H1 (cell line): Measurements from ENCODE around the gene CASZ1. TPM values are rescaled to one million over a fixed set of nuclear protein-coding genes. Genes with fewer than 3 reads are reported as not detected.

Source experiments
- CTCF ChIA-PET: fragments of 300-600 bp; sonication (Branson Sonifier 250); formaldehyde crosslinking; loops from one replicate; lab custom pipeline; 2021; ENCODE audit not compliant: partially characterized antibody; lab: Charles Lee
- POLR2A ChIA-PET: fragments of 300-600 bp; sonication (Branson Sonifier 250); formaldehyde crosslinking; loops from one replicate; lab custom pipeline; 2021; ENCODE audit warnings: inconsistent platforms; ENCODE audit not compliant: partially characterized antibody; lab: Charles Lee
- DNase-seq, 2 experiments: peaks; one replicate each; pipeline versions ENCODE4 v3.0.0 to v3.0.0-alpha.2; 2010 to 2022; ENCODE audit warnings: low spot score in 2 of 2, low read depth in 1 of 2, mixed read lengths in 1 of 2
- FAIRE-seq: peaks from 2 replicates; lab custom pipeline; 2011; peaks lifted over from hg19 to GRCh38; lab: Jason Lieb, UNC
- H2AFZ ChIP-seq: 2 replicates; pipeline ENCODE4 v1.8.1; 2012; ENCODE audit warnings: low read length, inconsistent platforms
- H2AK5ac ChIP-seq: 2 replicates; pipeline ENCODE4 v1.6.1; 2013; ENCODE audit warnings: low read depth, low read length
- H2BK120ac ChIP-seq: replicated peaks from 2 replicates; pipeline ENCODE3; 2013; ENCODE audit warnings: low read depth, low read length, inconsistent platforms
- H2BK12ac ChIP-seq: 2 replicates; pipeline ENCODE4 v1.6.1; 2013; ENCODE audit warnings: low read depth, low read length
- H2BK15ac ChIP-seq: 2 replicates; pipeline ENCODE4 v1.6.1; 2013; ENCODE audit warnings: low read length
- H2BK20ac ChIP-seq: 2 replicates; pipeline ENCODE4 v1.6.1; 2013; ENCODE audit warnings: low read length
- H2BK5ac ChIP-seq: 2 replicates; pipeline ENCODE4 v1.6.1; 2013; ENCODE audit warnings: low read depth, low read length
- H3K14ac ChIP-seq: 2 replicates; pipeline ENCODE4 v1.6.1; 2013; ENCODE audit warnings: inconsistent platforms; ENCODE audit not compliant: insufficient read length
- H3K18ac ChIP-seq: 2 replicates; pipeline ENCODE4 v1.6.1; 2013; ENCODE audit warnings: low read length; ENCODE audit errors: extremely low read depth
- H3K23ac ChIP-seq: 2 replicates; pipeline ENCODE4 v1.6.1; 2013; ENCODE audit warnings: inconsistent platforms; ENCODE audit not compliant: insufficient read length
- H3K23me2 ChIP-seq: 2 replicates; pipeline ENCODE4 v1.6.1; 2013; ENCODE audit warnings: low read depth, low read length
- H3K27ac ChIP-seq: 2 replicates; pipeline ENCODE4 v1.6.1; 2011; ENCODE audit warnings: low read depth, low read length, inconsistent platforms
- H3K27me3 ChIP-seq, 4 experiments: replicated peaks in 1 of 4; 1 replicate in 1 of 4; 2 replicates in 3 of 4; pipeline versions ENCODE4 v1.6.1 to v1.8.1; 2011 to 2013; ENCODE audit warnings: low read length in 3 of 4, mild to moderate bottlenecking in 3 of 4, inconsistent platforms in 2 of 4, mixed read lengths in 2 of 4, moderate library complexity in 1 of 4; ENCODE audit not compliant: control insufficient read depth in 3 of 4, insufficient read depth in 3 of 4; ENCODE audit errors: extremely low read depth in 1 of 4
- H3K36me3 ChIP-seq, 4 experiments: 2 replicates each; pipeline versions ENCODE4 v1.6.1 to v1.8.1; 2011 to 2013; ENCODE audit warnings: mild to moderate bottlenecking in 4 of 4, low read length in 3 of 4, moderate library complexity in 2 of 4, control low read depth in 1 of 4, inconsistent platforms in 1 of 4; ENCODE audit not compliant: insufficient read depth in 4 of 4, control insufficient read depth in 2 of 4
- H3K4ac ChIP-seq: replicated peaks from 2 replicates; pipeline ENCODE3; 2013; ENCODE audit warnings: low read length, low read depth, mixed read lengths, inconsistent platforms; ENCODE audit not compliant: insufficient read length
- H3K4me1 ChIP-seq, 4 experiments: replicated peaks in 1 of 4; 1 replicate in 1 of 4; 2 replicates in 3 of 4; pipeline versions ENCODE4 v1.6.1 to v1.8.1; 2011 to 2013; ENCODE audit warnings: low read length in 3 of 4, inconsistent platforms in 2 of 4, mixed read lengths in 1 of 4; ENCODE audit not compliant: insufficient read depth in 4 of 4, control insufficient read depth in 3 of 4
- H3K4me2 ChIP-seq, 2 experiments: 2 replicates each; pipeline versions ENCODE4 v1.6.1 to v1.8.1; 2011 to 2013; ENCODE audit warnings: low read depth in 2 of 2, low read length in 2 of 2, control low read depth in 1 of 2, inconsistent platforms in 1 of 2, mild to moderate bottlenecking in 1 of 2; ENCODE audit not compliant: insufficient read depth in 1 of 2
- H3K4me3 ChIP-seq, 4 experiments: fragments of 200-600, 300-600 bp in 1 of 4; sonication (generic), shearing (Covaris generic), sonication (Bioruptor Twin) in 1 of 4; 2 replicates each; pipeline versions ENCODE4 v1.5.1 to v1.8.1; 2011 to 2016; ENCODE audit warnings: low read length in 4 of 4, low read depth in 3 of 4, control low read depth in 2 of 4, inconsistent platforms in 2 of 4, mild to moderate bottlenecking in 2 of 4, mixed read lengths in 1 of 4, moderate library complexity in 1 of 4; ENCODE audit not compliant: insufficient read depth in 2 of 4; ENCODE audit errors: extremely low read depth in 1 of 4
- H3K56ac ChIP-seq: replicated peaks from 2 replicates; pipeline ENCODE3; 2013; ENCODE audit warnings: low read depth, mild to moderate bottlenecking, mixed read lengths, low read length, inconsistent platforms; ENCODE audit not compliant: insufficient read length
- H3K79me1 ChIP-seq: 2 replicates; pipeline ENCODE4 v1.6.1; 2013; ENCODE audit warnings: low read depth, low read length, control low read depth
- H3K79me2 ChIP-seq, 2 experiments: 2 replicates each; pipeline versions ENCODE4 v1.6.1 to v1.8.1; 2012 to 2013; ENCODE audit warnings: low read length in 2 of 2, mild to moderate bottlenecking in 2 of 2, inconsistent platforms in 1 of 2; ENCODE audit not compliant: insufficient read depth in 2 of 2, control insufficient read depth in 1 of 2
- H3K9ac ChIP-seq, 4 experiments: replicated peaks in 1 of 4; 1 replicate in 1 of 4; 2 replicates in 3 of 4; pipeline versions ENCODE4 v1.6.1 to v1.8.1; 2011 to 2013; ENCODE audit warnings: low read depth in 3 of 4, low read length in 3 of 4, control low read depth in 2 of 4, mild to moderate bottlenecking in 2 of 4, moderate library complexity in 2 of 4, inconsistent platforms in 1 of 4; ENCODE audit errors: extremely low read depth in 1 of 4
- H3K9me3 ChIP-seq, 2 experiments: 2 replicates each; pipeline versions ENCODE4 v1.6.1 to v1.8.1; 2012 to 2013; ENCODE audit warnings: mild to moderate bottlenecking in 2 of 2, moderate library complexity in 2 of 2, control low read depth in 1 of 2, inconsistent platforms in 1 of 2, low read depth in 1 of 2, low read length in 1 of 2, mixed read lengths in 1 of 2; ENCODE audit not compliant: insufficient read depth in 2 of 2
- H4K20me1 ChIP-seq, 2 experiments: replicated peaks in 1 of 2; 2 replicates each; pipeline versions ENCODE3 to v1.8.1; 2011 to 2013; ENCODE audit warnings: inconsistent platforms in 2 of 2, low read length in 2 of 2, mild to moderate bottlenecking in 1 of 2; ENCODE audit not compliant: insufficient read depth in 2 of 2, control insufficient read depth in 1 of 2
- H4K5ac ChIP-seq: 2 replicates; pipeline ENCODE4 v1.6.1; 2013; ENCODE audit warnings: low read length, low read depth, mixed read lengths, inconsistent platforms; ENCODE audit not compliant: insufficient read length
- H4K8ac ChIP-seq: 2 replicates; pipeline ENCODE4 v1.8.0; 2013; ENCODE audit warnings: mild to moderate bottlenecking, moderate library complexity, low read length, inconsistent platforms; ENCODE audit not compliant: insufficient read depth; ENCODE audit errors: extremely low read depth
- H4K91ac ChIP-seq: replicated peaks from 2 replicates; pipeline ENCODE3; 2013; ENCODE audit warnings: low read length, mixed read lengths, inconsistent platforms; ENCODE audit not compliant: insufficient read length
- CTCF ChIP-seq, 3 experiments: IDR thresholded peaks; 1 replicate in 2 of 3; 2 replicates in 1 of 3; pipeline versions ENCODE4 v1.5.1 to v1.6.1; 2011; ENCODE audit warnings: low read length in 3 of 3, mild to moderate bottlenecking in 3 of 3, inconsistent platforms in 2 of 3, low read depth in 1 of 3, moderate library complexity in 1 of 3; ENCODE audit not compliant: insufficient read depth in 1 of 3; ENCODE audit errors: control extremely low read depth in 1 of 3
- JUND ChIP-seq: IDR thresholded peaks from 2 replicates; pipeline ENCODE4 v1.6.1; 2011; ENCODE audit warnings: mild to moderate bottlenecking, improper control_type of control experiment, low read length
- RNF2 ChIP-seq: fragments of 200-900, 300-1000 bp; sonication (generic); IDR thresholded peaks from 2 replicates; pipeline ENCODE4 v1.7.1; 2016; ENCODE audit warnings: borderline replicate concordance, low read depth, mild to moderate bottlenecking, antibody characterized with exemption, low read length; ENCODE audit not compliant: poor library complexity, severe bottlenecking; ENCODE audit errors: missing control alignments
- RXRA ChIP-seq: IDR thresholded peaks from 2 replicates; pipeline ENCODE4 v1.6.1; 2011; ENCODE audit warnings: low read depth, mild to moderate bottlenecking, low read length, moderate library complexity; ENCODE audit not compliant: insufficient read depth
- SAP30 ChIP-seq: fragments of 300-600 bp; sonication (generic); IDR thresholded peaks from 2 replicates; pipeline ENCODE4 v1.7.1; 2012; ENCODE audit warnings: low read length, moderate library complexity, mild to moderate bottlenecking, inconsistent platforms; ENCODE audit not compliant: insufficient read depth, insufficient replicate concordance
- SP2 ChIP-seq: IDR thresholded peaks from 2 replicates; pipeline ENCODE4 v1.6.1; 2012; ENCODE audit warnings: mild to moderate bottlenecking, low read length, inconsistent platforms
- TEAD4 ChIP-seq: IDR thresholded peaks from 2 replicates; pipeline ENCODE4 v1.6.1; 2012; ENCODE audit warnings: low read depth, low read length, inconsistent platforms, mixed read lengths
- YY1 ChIP-seq: IDR thresholded peaks from 2 replicates; pipeline ENCODE4 v1.6.1; 2011; ENCODE audit warnings: low read depth, mild to moderate bottlenecking, low read length
- WGBS, 2 experiments: shearing (Covaris generic) in 1 of 2; methylation state at CpG; one replicate each; pipeline versions ENCODE4 v1.1.6 to v1.1.7; 2013 to 2015; ENCODE audit warnings: low lambda C conversion rate in 2 of 2, mixed read lengths in 2 of 2, inconsistent platforms in 1 of 2, low coverage in 1 of 2, missing lambda C conversion rate in 1 of 2; ENCODE audit not compliant: insufficient replicate concordance in 2 of 2, insufficient coverage in 1 of 2, insufficient read length in 1 of 2; ENCODE audit errors: extremely low coverage in 1 of 2, missing lambda C conversion rate in 1 of 2; 5-methylcytosine and 5-hydroxymethylcytosine counted together
- polyA plus RNA-seq, 7 experiments: library from polyadenylated mRNA; depleted of rRNA in 3 of 7; stranded (reverse) in 5 of 7; unstranded in 2 of 7; fragments of >200 nt in 5 of 7; fragments of 200-250 nt in 2 of 7; gene quantifications; 1 replicate in 5 of 7; 2 replicates in 1 of 7; 4 replicates in 1 of 7; pipeline versions ENCODE4 v1.2.1 to v1.2.3, GENCODE V29; 2011 to 2013; ENCODE audit warnings: missing spikeins in 2 of 7, mixed read lengths in 2 of 7
- total RNA-seq: library from RNA; stranded (reverse); fragmentation: NEBNext Ultra II Directional; extraction: Animal tissue kit (Norgen Biotek cat#: 25700); gene quantifications from 2 replicates; pipeline ENCODE4 v1.2.1, GENCODE V29; 2021

CASZ1 gene
- total and polyA plus RNA-seq, 2 of the 8 experiments (the other 6 are each of a cell fraction or from before 2014, with no cell fraction given) = 4.4 to 7.7 TPM

DNA sequence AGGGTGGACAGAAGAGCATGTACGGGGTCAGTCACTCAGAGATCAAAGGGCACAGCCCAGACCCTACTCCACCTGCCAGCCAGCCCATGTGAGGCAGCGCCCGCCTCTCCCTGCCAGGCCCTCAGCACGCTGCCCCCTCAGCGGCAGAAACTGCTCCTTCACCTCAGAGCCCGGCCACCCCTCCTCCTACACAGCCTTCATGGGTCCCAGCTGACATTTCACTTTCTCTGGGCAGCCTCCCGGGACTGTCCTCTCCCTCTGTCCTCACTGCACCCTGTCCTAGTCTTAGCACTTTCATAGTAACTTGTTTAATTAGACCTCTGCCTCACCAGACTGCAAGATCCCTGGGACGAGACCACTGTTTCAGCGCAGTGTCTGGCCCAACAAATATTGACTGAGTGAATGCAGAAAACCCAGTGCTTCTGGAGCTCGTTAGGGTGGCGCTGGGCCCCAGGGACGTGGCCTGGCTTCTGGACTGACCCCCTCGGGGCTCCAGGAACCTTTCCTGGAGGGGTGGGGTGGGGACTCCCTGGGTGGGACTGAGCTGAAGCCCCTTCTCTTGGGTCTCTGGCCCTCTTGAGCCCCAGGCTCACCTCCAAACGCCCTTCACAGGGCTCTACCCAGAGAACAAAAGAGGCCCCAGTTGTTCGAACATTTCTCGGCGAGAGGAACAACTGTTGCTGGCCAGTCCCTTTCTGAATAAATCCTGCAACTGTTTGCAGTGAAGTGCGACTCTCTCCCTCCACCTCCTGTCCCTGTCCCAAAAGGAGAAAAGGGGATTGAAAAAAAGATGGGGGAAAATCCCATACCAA is 114.9 kb downstream of the CASZ1 start:
- no peaks in the 10 kb centered on the region for H3K23me2 ChIP-seq
- 81% methylated on average over 18 of the region's 18 CpGs; no CpG with 5 or more reads in 1 of the 2 experiments for WGBS, 2 experiments
- no peak overlapping the region for H4K5ac ChIP-seq
- H2BK12ac ChIP-seq = peak overlapping the region; percentile 64; the same call in 1 of the 2 replicates
- no peak overlapping the region for H2BK20ac ChIP-seq
- CTCF ChIA-PET = interaction anchor here (0.6 to 3.3 kb wide), 5 partner anchors 10 to 229 kb away, joined by 3 to 20 read pairs (median 3); no protein-coding TSS in a partner anchor
- no peaks in the 10 kb centered on the region for H3K9me3 ChIP-seq
- peak overlapping the region in 1 of 4 experiments; percentile 13; a peak in 1 of 7 replicates for H3K9ac ChIP-seq
- no peak overlapping the region for H3K18ac ChIP-seq
- no peak overlapping the region for H3K56ac ChIP-seq
- H3K4me3 ChIP-seq = no peak overlapping the region; a peak in 1 of 8 replicates
- H4K8ac ChIP-seq = no peak overlapping the region
- H3K27ac ChIP-seq = no peak overlapping the region
- H3K4me1 ChIP-seq = peaks cover 11 to 55% (median 44%) of the 10 kb centered on the region in 4 experiments
- no peak overlapping the region for H2BK5ac ChIP-seq
- H3K79me1 ChIP-seq = no peaks in the 10 kb centered on the region
- no peak overlapping the region for H3K14ac ChIP-seq
- FAIRE-seq (no peak), DNase-seq (no peak)
- H2BK120ac ChIP-seq = no peak overlapping the region
- no peak overlapping the region for H3K23ac ChIP-seq
- no peaks in the 10 kb centered on the region for H3K27me3 ChIP-seq
- no peaks in the 10 kb centered on the region for H3K79me2 ChIP-seq
- POLR2A ChIA-PET = interaction anchor here (1.0 kb wide), 1 partner anchor 9 kb away, joined by 3 read pairs; no protein-coding TSS in a partner anchor
- no peak overlapping the region for H2AK5ac ChIP-seq
- H3K36me3 ChIP-seq = 0 out of 8 replicates have a peak, but pooled peaks cover 0 to 2% (median 0%) of the 10 kb centered on the region in 4 experiments
- H2BK15ac ChIP-seq = peak overlapping the region; percentile 18; the same call in 1 of the 2 replicates
- peaks cover 0 to 2% of the 10 kb centered on the region in 2 experiments for H4K20me1 ChIP-seq
- H3K4me2 ChIP-seq = no peak overlapping the region
- H2AFZ ChIP-seq = no peak overlapping the region
- H3K4ac ChIP-seq = no peak overlapping the region
- H4K91ac ChIP-seq = no peak overlapping the region
- TF ChIP-seq YY1 (no peak), RNF2 (no peak), SAP30 (no peak), TEAD4 (no peak), SP2 (no peak), JUND (no peak), RXRA (no peak), CTCF (IDR thresholded peaks at IDR 0.05; ENCODE audit: control extremely low read depth in 1 of 3, insufficient read depth in 1 of 3, low read depth in 1 of 3, low read length in 3 of 3) (no peak)
